ENCODE measurements around the gene CALCA. TPM values are rescaled to one million over a fixed set of nuclear protein-coding genes. Genes with fewer than 3 reads are reported as not detected.

The CALCA gene
- total RNA-seq, 1 donor from 2014 or later, result not detected

GRCh38 chr11:14942745-14943144 lies 29.4 kb downstream of the CALCA start:
- DNase-seq, result no peak

GRCh38 chr11:14938936-14939335 lies 33.2 kb downstream of the CALCA start:
- no peak for DNase-seq

- no peak for DNase-seq
Observed at GRCh38 chr11:14934641-14935351, 37.4 kb downstream of the CALCA start.

GRCh38 chr11:14932447-14932846 lies 39.7 kb downstream of the CALCA start:
- no peak for DNase-seq

GRCh38 chr11:14930369-14930768 lies 41.8 kb downstream of the CALCA start:
- DNase-seq, result no peak

GRCh38 chr11:14927146-14927545 lies 45.0 kb downstream of the CALCA start:
- DNase-seq, result no peak

GRCh38 chr11:14924318-14924717 lies 47.8 kb downstream of the CALCA start:
- no peak for DNase-seq

Other genes starting within 250 kb of the CALCA start
- gene CYP2R1, start 80.1 kb downstream of the CALCA start, total RNA-seq, result 8.7 TPM in 2 replicates
- gene CALCB, start 101.2 kb upstream of the CALCA start, total RNA-seq, result not detected in 2 replicates
- not detected in 2 replicates for gene INSC, start 142.6 kb upstream of the CALCA start, total RNA-seq